K562 (cell line): Measurements from ENCODE around the gene UNC119. TPM values are rescaled to one million over a fixed set of nuclear protein-coding genes. Genes with fewer than 3 reads are reported as not detected.
A peak's percentile ranks its signal among the peaks of the same experiment; 100 is the strongest.

Source experiments
- ARID2 ChIP-seq: fragments of 450-650 bp; IDR thresholded peaks from 2 replicates; pipeline ENCODE4 v1.6.1; 2017; ENCODE audit warnings: antibody characterized with exemption, mild to moderate bottlenecking
- BRF2 ChIP-seq: IDR thresholded peaks from 3 replicates; pipeline ENCODE4 v1.6.1; 2011; ENCODE audit warnings: borderline replicate concordance, mild to moderate bottlenecking; ENCODE audit not compliant: insufficient read length, insufficient read depth
- C11orf30 ChIP-seq: fragments of 450-650 bp; IDR thresholded peaks from 2 replicates; pipeline ENCODE4 v1.6.1; 2016; ENCODE audit warnings: low read depth, mild to moderate bottlenecking
- FIP1L1 ChIP-seq: fragments of 200-400 bp; formaldehyde crosslinking; IDR thresholded peaks from 2 replicates; pipeline ENCODE4 v1.6.1; 2018; ENCODE audit warnings: mild to moderate bottlenecking, low read depth, low read length; ENCODE audit not compliant: poor library complexity, severe bottlenecking
- HEY1 ChIP-seq: fragments of 250-450 bp; sonication (Bioruptor Pico); IDR thresholded peaks from 2 replicates; pipeline ENCODE4 v1.5.0; 2020; ENCODE audit warnings: mild to moderate bottlenecking, moderate library complexity, borderline replicate concordance
- HSF4 ChIP-seq: fragments of 250-450 bp; sonication (Bioruptor Pico); IDR thresholded peaks from 2 replicates; pipeline ENCODE4 v2.1.2; 2022; ENCODE audit warnings: mild to moderate bottlenecking, moderate library complexity, borderline replicate concordance
- IRF2 ChIP-seq: sonication (generic); formaldehyde crosslinking; IDR thresholded peaks from 2 replicates; pipeline ENCODE4 v1.8.1; 2022; ENCODE audit warnings: mild to moderate bottlenecking, missing genetic modification reagents
- JUNB ChIP-seq: fragments of 450-650 bp; formaldehyde crosslinking; conservative IDR thresholded peaks from 2 replicates; pipeline ENCODE4 v1.4.0; 2020; ENCODE audit warnings: mild to moderate bottlenecking
- KDM2B ChIP-seq: fragments of 250-450 bp; sonication (Bioruptor Pico); IDR thresholded peaks from 2 replicates; pipeline ENCODE4 v1.8.0; 2021; ENCODE audit warnings: mild to moderate bottlenecking, moderate library complexity
- KDM4B ChIP-seq, 2 experiments: fragments of 450-650 bp in 1 of 2; sonication (generic) in 1 of 2; IDR thresholded peaks; 2 replicates each; pipeline ENCODE4 v1.6.1; 2016 to 2017; ENCODE audit warnings: borderline replicate concordance in 2 of 2, antibody characterized with exemption in 1 of 2, low read depth in 1 of 2, mild to moderate bottlenecking in 1 of 2
- L3MBTL2 ChIP-seq: fragments of 450-650 bp; IDR thresholded peaks from 2 replicates; pipeline ENCODE4 v1.6.1; 2016; ENCODE audit warnings: mild to moderate bottlenecking, moderate library complexity
- NBN ChIP-seq: fragments of 450-650 bp; IDR thresholded peaks from 2 replicates; pipeline ENCODE4 v1.6.1; 2016; ENCODE audit warnings: low read depth, mild to moderate bottlenecking
- PCBP1 ChIP-seq: fragments of 200-400 bp; formaldehyde crosslinking; IDR thresholded peaks from 2 replicates; pipeline ENCODE4 v1.6.1; 2018; ENCODE audit warnings: mild to moderate bottlenecking, low read depth, low read length; ENCODE audit not compliant: poor library complexity, severe bottlenecking
- PML ChIP-seq: IDR thresholded peaks from 2 replicates; pipeline ENCODE4 v1.6.1; 2012; ENCODE audit warnings: low read length, inconsistent platforms
- POLR2A ChIP-seq: fragments of 450-650 bp; conservative IDR thresholded peaks from 2 replicates; pipeline ENCODE4 v1.6.1; 2016
- PPARD ChIP-seq: fragments of 250-450 bp; sonication (Bioruptor Pico); IDR thresholded peaks from 2 replicates; pipeline ENCODE4 v1.8.0; 2022; ENCODE audit warnings: inconsistent platforms, mild to moderate bottlenecking, moderate library complexity
- RCOR1 ChIP-seq, 2 experiments: IDR thresholded peaks; 2 replicates each; pipeline ENCODE4 v1.6.1; 2012; ENCODE audit warnings: low read depth in 2 of 2, low read length in 2 of 2, borderline replicate concordance in 1 of 2, improper control_type of control experiment in 1 of 2
- SIN3A ChIP-seq, 2 experiments: fragments of 150-350 bp in 1 of 2; IDR thresholded peaks; 2 replicates each; pipeline ENCODE4 v1.6.1; 2011 to 2016; ENCODE audit warnings: borderline replicate concordance in 2 of 2, low read depth in 2 of 2, low read length in 2 of 2, mild to moderate bottlenecking in 2 of 2, moderate library complexity in 2 of 2; ENCODE audit not compliant: control insufficient read depth in 1 of 2
- SLC30A9 ChIP-seq: fragments of 250-450 bp; sonication (Bioruptor Pico); IDR thresholded peaks from 2 replicates; pipeline ENCODE4 v1.8.0; 2022; ENCODE audit warnings: mild to moderate bottlenecking, moderate library complexity
- SMAD1 ChIP-seq: fragments of 150-350 bp; IDR thresholded peaks from 2 replicates; pipeline ENCODE4 v1.6.1; 2014; ENCODE audit warnings: low read length, low read depth; ENCODE audit not compliant: partially characterized antibody
- SMAD3 ChIP-seq: fragments of 450-650 bp; formaldehyde crosslinking; conservative IDR thresholded peaks from 2 replicates; pipeline ENCODE4 v1.4.0; 2020; ENCODE audit warnings: mild to moderate bottlenecking
- SMARCA4 ChIP-seq: fragments of 450-650 bp; IDR thresholded peaks from 2 replicates; pipeline ENCODE4 v1.6.1; 2016
- STAT5A ChIP-seq: IDR thresholded peaks from 2 replicates; pipeline ENCODE4 v1.6.1; 2012; ENCODE audit warnings: low read length, inconsistent platforms, borderline replicate concordance
- U2AF1 ChIP-seq: fragments of 200-400 bp; formaldehyde crosslinking; optimal IDR thresholded peaks from 2 replicates; pipeline ENCODE3; 2017; ENCODE audit warnings: mild to moderate bottlenecking, low read depth, low read length, moderate library complexity
- VEZF1 ChIP-seq: fragments of 200-800 bp; sonication (Bioruptor generic); IDR thresholded peaks from 2 replicates; pipeline ENCODE4 v1.6.1; 2017; ENCODE audit warnings: missing genetic modification characterization, missing compliant biosample characterization
- ZFP91 ChIP-seq: sonication (generic); formaldehyde crosslinking; IDR thresholded peaks from 2 replicates; pipeline ENCODE4 v1.8.0; 2022; ENCODE audit warnings: mild to moderate bottlenecking, missing genetic modification reagents
- ZNF445 ChIP-seq: fragments of 250-450 bp; sonication (Bioruptor Pico); IDR thresholded peaks from 2 replicates; pipeline ENCODE4 v1.4.0; 2020; ENCODE audit warnings: low read depth, mild to moderate bottlenecking, moderate library complexity
- polyA plus RNA-seq, 8 experiments: library from polyadenylated mRNA; depleted of rRNA in 4 of 8; stranded (reverse) in 5 of 8; unstranded in 3 of 8; fragments of >200 nt; fragmentation: Nextera tagmentation in 2 of 8; fragmentation: Illumina TruSeq in 1 of 8; extraction: Ambion mirVana in 2 of 8; extraction: Trizol in 1 of 8; gene quantifications; 2 replicates each; pipeline versions ENCODE4 v1.2.1 to v1.2.3, GENCODE V29; 2011 to 2014; ENCODE audit warnings: inconsistent platforms in 1 of 8, missing spikeins in 1 of 8
- total RNA-seq, 7 experiments: library from RNA; depleted of rRNA in 6 of 7; stranded (reverse); fragments of >200 nt in 6 of 7; fragmentation: Illumina TruSeq in 2 of 7; extraction: Trizol in 2 of 7; gene quantifications; 2 replicates each; pipeline versions ENCODE4 v1.2.1 to v1.2.3, GENCODE V29; 2011 to 2021; ENCODE audit warnings: low replicate concordance in 1 of 7

Gene UNC119
- total and polyA plus RNA-seq, 9 of the 15 experiments (the other 6 are each of a cell fraction or from before 2014, with no cell fraction given) = 0.37 to 47.7 (median 16.3) TPM

DNA sequence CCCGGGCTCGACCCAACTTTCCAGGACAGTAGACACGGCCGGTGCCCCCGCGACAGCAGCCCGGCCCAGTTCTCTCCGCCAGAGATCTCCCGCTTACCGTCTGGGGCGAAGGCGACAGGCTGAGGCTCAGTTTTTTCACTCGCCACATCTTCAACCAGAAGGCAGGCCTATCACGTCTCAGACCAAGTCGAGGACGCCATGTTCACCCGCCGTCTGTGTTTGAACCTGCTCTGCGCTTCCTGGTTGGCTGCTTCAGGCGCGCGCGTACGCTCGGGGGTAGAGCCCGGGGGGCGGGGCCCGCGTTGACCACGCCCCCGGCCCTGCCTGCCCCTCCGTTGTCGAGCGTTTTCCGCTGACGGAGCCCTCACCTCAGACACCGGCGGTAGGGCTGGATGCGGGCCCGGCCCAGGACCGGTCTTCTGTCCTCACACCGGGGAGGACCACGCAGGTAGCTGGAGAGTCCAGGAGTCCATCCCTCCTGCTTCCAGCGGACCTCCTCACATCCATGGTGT lies 46.4 kb upstream of the UNC119 start, which contains the start of gene SPAG5 (continued):
- TF ChIP-seq VEZF1 (CRISPR knock-in tag) (peak; percentile 85), SLC30A9 (no peak), JUNB (CRISPR knock-in tag) (no peak), KDM2B (CRISPR knock-in tag) (no peak), U2AF1 (no peak), POLR2A (peak; percentile 98), SMARCA4 (no peak), L3MBTL2 (peak; percentile 57; the same call in 1 of the 2 replicates), HSF4 (no peak), ZNF445 (CRISPR knock-in tag) (no peak), RCOR1 (IDR thresholded peaks at IDR 0.05; ENCODE audit: borderline replicate concordance in 1 of 2, low read depth in 2 of 2, low read length in 2 of 2) (peak in 1 of 2 experiments; percentile 14; a peak in 1 of 4 replicates), PML (peak; percentile 92), FIP1L1 (no peak), SMAD3 (CRISPR knock-in tag) (0 out of 2 replicates have a peak, but pooled peaks have one; percentile 14), IRF2 (CRISPR knock-in tag) (no peak), BRF2 (no peak), ARID2 (no peak), NBN (peak; percentile 59; the same call in 1 of the 2 replicates), SMAD1 (peak; percentile 59), PPARD (CRISPR knock-in tag) (no peak), STAT5A (no peak), PCBP1 (no peak), KDM4B (IDR thresholded peaks at IDR 0.05; ENCODE audit: borderline replicate concordance in 2 of 2, low read depth in 1 of 2) (0 out of 4 replicates have a peak, but pooled peaks of 1 of the 2 experiments have one; percentile 58), SIN3A (IDR thresholded peaks at IDR 0.05; ENCODE audit: borderline replicate concordance in 2 of 2, control insufficient read depth in 1 of 2, low read depth in 2 of 2, low read length in 2 of 2) (peak; percentile 53 to 94; a peak in 2 of 4 replicates), C11orf30 (peak; percentile 88), HEY1 (no peak), ZFP91 (CRISPR knock-in tag) (no peak)
